ENCODE results near the gene KCTD11.
A peak's percentile ranks its signal among the peaks of the same experiment; 100 is the strongest.

KCTD11 gene

GRCh38 chr17:7341842-7342241 lies 10.1 kb upstream of the KCTD11 start:
- no peak for TF ChIP-seq CTCF (conservative IDR thresholded peaks at IDR 0.05)
- no peak overlapping the region for H3K27ac ChIP-seq

GRCh38 chr17:7343250-7343649 lies 8.7 kb upstream of the KCTD11 start:
- TF ChIP-seq CTCF (conservative IDR thresholded peaks at IDR 0.05) = no peak
- H3K27ac ChIP-seq = no peak overlapping the region

GRCh38 chr17:7346761-7347614 lies 5.0 kb upstream of the KCTD11 start:
- no peak for TF ChIP-seq CTCF (conservative IDR thresholded peaks at IDR 0.05)
- H3K27ac ChIP-seq = no peak overlapping the region

- TF ChIP-seq CTCF (conservative IDR thresholded peaks at IDR 0.05) = no peak
These were observed 4.1 kb upstream of the KCTD11 start for GRCh38 chr17:7347630-7348477.

GRCh38 chr17:7348478-7349242 lies 3.3 kb upstream of the KCTD11 start:
- TF ChIP-seq CTCF (conservative IDR thresholded peaks at IDR 0.05) = no peak
- H3K27ac ChIP-seq = no peak overlapping the region

More at GRCh38 chr17:7347630-7348477, 4.1 kb upstream of the KCTD11 start:
- H3K27ac ChIP-seq = no peak overlapping the region

GRCh38 chr17:7352503-7352889 lies 534 bp downstream of the KCTD11 start:
- no peak for TF ChIP-seq CTCF (conservative IDR thresholded peaks at IDR 0.05)
- peak overlapping the region; percentile 91 for H3K27ac ChIP-seq
